ENCODE measurements around the gene SLCO3A1.

SLCO3A1 gene

DNA sequence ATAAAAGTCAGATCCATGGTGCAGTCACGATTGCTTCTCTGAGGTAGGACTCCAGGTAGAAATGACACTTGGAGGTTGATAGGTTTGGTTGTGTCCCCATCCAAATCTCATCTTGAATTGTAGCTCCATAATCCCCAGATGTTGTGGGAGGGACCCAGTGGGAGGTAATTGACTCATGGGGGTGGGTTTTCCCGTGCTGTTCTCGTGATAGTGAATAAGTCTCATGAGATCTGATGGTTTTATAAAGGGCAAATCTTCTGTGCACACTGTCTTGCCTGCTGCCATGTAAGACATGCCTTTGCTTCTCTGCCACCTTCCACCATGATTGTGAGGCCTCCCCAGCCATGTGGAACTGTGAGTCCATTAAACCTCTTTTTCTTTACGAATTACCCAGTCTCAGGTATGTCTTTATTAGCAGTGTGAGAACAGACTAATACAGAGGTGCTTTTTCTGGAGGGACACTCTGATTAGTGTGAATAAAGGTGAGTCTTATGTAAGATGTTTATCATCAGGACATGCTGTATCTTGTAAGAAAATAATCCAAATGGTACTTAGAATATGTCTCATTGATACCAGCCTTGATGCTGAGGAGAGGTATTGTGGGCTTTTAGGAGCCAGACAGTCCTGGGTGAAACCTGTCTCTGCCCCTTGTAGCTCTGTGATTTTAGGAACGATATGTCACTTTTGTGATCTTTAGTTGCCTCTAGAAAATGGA, 43.0 kb downstream of the SLCO3A1 start:
- Histone ChIP-seq H3K4me1 (ENCODE audit: insufficient read depth, low read length) (peaks cover 9% of the 10 kb centered on the region), H3K9ac (ENCODE audit: low read depth, low read length) (no peak overlapping the region), H3K27ac (ENCODE audit: low read length) (no peak overlapping the region), H3K4me3 (ENCODE audit: low read length) (no peak overlapping the region), H3K9me3 (ENCODE audit: insufficient read depth, low read depth, low read length) (no peaks in the 10 kb centered on the region; the same call in 1 of the 2 replicates), H3K27me3 (ENCODE audit: insufficient read depth, low read length) (no peaks in the 10 kb centered on the region), H3K36me3 (ENCODE audit: insufficient read depth, low read depth, low read length) (no peaks in the 10 kb centered on the region)

DNA sequence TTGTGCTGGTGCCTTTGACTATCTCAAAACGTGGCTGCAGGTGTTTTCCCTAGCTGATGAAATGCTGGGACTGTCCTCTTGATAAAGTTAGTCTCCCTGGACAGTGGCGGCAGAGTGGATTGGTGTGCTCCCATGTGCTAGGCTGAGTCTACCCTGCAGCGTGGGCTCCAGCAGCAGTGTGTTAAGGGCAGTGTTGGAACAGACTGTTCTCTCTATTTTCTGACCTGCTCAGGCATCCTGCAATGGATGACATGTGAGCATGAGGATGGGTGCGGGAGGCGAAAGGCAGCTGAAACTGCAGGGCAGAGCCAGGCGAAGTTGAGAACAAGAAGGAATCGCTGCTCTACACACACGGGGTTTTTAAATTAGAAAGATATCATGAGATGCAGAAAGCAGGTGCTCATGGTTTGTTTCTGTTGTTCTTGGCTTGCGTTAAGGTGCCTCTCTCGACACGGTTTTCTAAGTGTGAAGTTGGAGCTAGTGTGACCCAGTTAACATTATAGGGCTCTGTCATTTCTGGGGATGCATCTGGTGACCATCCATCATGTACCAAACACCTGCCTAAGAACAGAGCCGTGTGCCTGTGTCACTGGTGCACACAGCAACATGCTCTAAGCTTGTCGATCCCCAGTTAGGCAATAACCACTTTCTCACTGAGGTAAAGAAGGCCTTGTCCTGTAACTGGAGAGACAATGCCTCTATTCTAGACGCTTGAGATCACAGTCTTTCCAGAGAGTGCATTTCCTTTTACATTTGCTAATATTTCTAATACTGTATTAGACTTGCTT, 44.3 kb downstream of the SLCO3A1 start:
- H3K4me3 ChIP-seq (ENCODE audit: low read length): no peak overlapping the region
- H3K27me3 ChIP-seq (ENCODE audit: insufficient read depth, low read length): no peaks in the 10 kb centered on the region
- H3K4me1 ChIP-seq (ENCODE audit: insufficient read depth, low read length): peaks cover 20% of the 10 kb centered on the region
- no peak overlapping the region for H3K9ac ChIP-seq (ENCODE audit: low read depth, low read length)
- no peaks in the 10 kb centered on the region; the same call in 1 of the 2 replicates for H3K9me3 ChIP-seq (ENCODE audit: insufficient read depth, low read depth, low read length)
- no peaks in the 10 kb centered on the region for H3K36me3 ChIP-seq (ENCODE audit: insufficient read depth, low read depth, low read length)
- no peak overlapping the region for H3K27ac ChIP-seq (ENCODE audit: low read length)

DNA sequence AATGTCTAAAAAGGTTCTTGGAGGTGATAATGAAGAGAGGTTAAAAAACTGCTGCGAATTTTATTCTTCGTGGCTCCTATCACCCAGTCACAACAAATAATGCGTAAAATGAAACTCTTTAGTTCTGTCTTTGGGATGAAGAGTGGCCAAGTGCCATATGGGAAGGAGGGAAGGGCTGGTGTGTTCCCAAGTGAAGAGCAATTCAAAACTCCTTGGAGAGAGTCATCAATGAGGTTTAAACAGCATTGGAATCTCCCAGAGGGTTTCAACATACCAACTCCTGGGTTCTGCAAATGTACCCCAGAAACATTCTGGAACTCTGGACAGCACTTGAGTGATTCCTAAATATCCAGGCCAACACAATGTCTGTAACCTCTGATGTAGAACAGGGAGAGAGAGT, 45.3 kb downstream of the SLCO3A1 start:
- H3K27me3 ChIP-seq (ENCODE audit: insufficient read depth, low read length): no peaks in the 10 kb centered on the region
- no peak overlapping the region for H3K27ac ChIP-seq (ENCODE audit: low read length)
- H3K9ac ChIP-seq (ENCODE audit: low read depth, low read length): no peak overlapping the region
- H3K36me3 ChIP-seq (ENCODE audit: insufficient read depth, low read depth, low read length): no peaks in the 10 kb centered on the region
- peaks cover 20% of the 10 kb centered on the region for H3K4me1 ChIP-seq (ENCODE audit: insufficient read depth, low read length)
- no peak overlapping the region for H3K4me3 ChIP-seq (ENCODE audit: low read length)
- H3K9me3 ChIP-seq (ENCODE audit: insufficient read depth, low read depth, low read length): no peaks in the 10 kb centered on the region; the same call in 1 of the 2 replicates

DNA sequence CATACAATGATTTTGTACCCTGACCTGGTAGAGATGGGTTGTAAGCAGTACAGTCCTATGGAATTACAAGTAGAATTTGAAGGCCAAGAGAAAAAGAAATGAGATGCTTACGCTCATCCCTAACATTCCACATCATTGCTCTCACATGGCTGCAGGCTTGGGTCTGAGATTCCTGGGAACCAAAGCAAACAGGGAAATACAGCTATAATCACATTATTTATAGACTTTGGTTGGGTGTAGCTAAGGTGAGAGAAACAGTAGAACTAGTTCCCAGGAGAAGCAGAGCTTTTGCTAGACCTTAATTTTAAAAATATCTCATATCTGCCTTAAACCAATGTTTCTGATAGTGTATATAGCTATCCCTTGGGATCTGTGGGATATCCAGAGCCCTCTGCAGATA, 51.4 kb downstream of the SLCO3A1 start:
- Histone ChIP-seq H3K27me3 (ENCODE audit: insufficient read depth, low read length) (no peaks in the 10 kb centered on the region), H3K4me1 (ENCODE audit: insufficient read depth, low read length) (peaks cover 12% of the 10 kb centered on the region; the same call in 1 of the 2 replicates), H3K9ac (ENCODE audit: low read depth, low read length) (no peak overlapping the region), H3K36me3 (ENCODE audit: insufficient read depth, low read depth, low read length) (no peaks in the 10 kb centered on the region), H3K27ac (ENCODE audit: low read length) (no peak overlapping the region), H3K9me3 (ENCODE audit: insufficient read depth, low read depth, low read length) (no peaks in the 10 kb centered on the region), H3K4me3 (ENCODE audit: low read length) (no peak overlapping the region)

DNA sequence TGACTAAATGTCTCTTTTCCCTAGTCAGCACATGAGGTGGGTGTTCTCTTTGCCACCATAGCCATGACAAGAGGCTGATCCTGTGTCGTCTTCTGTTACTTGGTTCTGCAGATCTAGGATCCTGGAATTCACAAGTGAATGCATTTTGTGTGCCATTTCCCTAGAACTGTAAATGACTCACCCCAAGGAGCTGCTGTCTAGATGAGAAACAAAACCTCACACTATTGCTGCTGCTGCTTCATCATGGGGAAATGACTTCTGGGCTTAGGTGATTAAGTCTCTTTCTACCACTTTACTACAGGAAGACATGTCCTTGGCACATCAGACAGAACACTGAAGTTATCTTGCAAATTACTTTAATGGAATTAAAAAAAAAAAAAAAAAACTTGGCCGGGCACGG, 54.9 kb downstream of the SLCO3A1 start:
- H3K9me3 ChIP-seq (ENCODE audit: insufficient read depth, low read depth, low read length): no peaks in the 10 kb centered on the region
- H3K4me1 ChIP-seq (ENCODE audit: insufficient read depth, low read length): no peaks in the 10 kb centered on the region
- no peaks in the 10 kb centered on the region for H3K27me3 ChIP-seq (ENCODE audit: insufficient read depth, low read length)
- no peak overlapping the region for H3K9ac ChIP-seq (ENCODE audit: low read depth, low read length)
- no peak overlapping the region for H3K27ac ChIP-seq (ENCODE audit: low read length)
- H3K4me3 ChIP-seq (ENCODE audit: low read length): no peak overlapping the region
- H3K36me3 ChIP-seq (ENCODE audit: insufficient read depth, low read depth, low read length): no peaks in the 10 kb centered on the region

DNA sequence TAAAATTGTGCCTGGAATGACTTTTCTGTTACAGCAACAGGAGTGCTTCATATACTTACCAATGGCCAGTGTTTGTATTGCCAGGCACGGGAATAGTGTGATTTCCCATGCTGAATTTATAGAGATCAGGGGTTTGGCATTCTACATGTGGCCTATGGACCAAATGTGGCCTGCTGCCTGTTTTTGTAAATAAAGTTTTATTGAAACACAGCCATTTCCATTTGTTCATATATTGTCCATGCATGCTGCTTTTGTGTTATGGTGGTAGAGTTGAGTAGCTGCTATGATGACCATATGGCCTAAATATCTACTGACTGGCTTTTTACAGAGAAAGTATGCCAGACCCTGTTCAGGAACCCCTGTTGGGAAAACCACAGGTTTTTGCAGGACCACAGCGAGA, 55.6 kb downstream of the SLCO3A1 start:
- Histone ChIP-seq H3K4me1 (ENCODE audit: insufficient read depth, low read length) (no peaks in the 10 kb centered on the region), H3K27ac (ENCODE audit: low read length) (no peak overlapping the region), H3K9me3 (ENCODE audit: insufficient read depth, low read depth, low read length) (no peaks in the 10 kb centered on the region), H3K9ac (ENCODE audit: low read depth, low read length) (no peak overlapping the region), H3K4me3 (ENCODE audit: low read length) (no peak overlapping the region), H3K36me3 (ENCODE audit: insufficient read depth, low read depth, low read length) (no peaks in the 10 kb centered on the region), H3K27me3 (ENCODE audit: insufficient read depth, low read length) (no peaks in the 10 kb centered on the region)

DNA sequence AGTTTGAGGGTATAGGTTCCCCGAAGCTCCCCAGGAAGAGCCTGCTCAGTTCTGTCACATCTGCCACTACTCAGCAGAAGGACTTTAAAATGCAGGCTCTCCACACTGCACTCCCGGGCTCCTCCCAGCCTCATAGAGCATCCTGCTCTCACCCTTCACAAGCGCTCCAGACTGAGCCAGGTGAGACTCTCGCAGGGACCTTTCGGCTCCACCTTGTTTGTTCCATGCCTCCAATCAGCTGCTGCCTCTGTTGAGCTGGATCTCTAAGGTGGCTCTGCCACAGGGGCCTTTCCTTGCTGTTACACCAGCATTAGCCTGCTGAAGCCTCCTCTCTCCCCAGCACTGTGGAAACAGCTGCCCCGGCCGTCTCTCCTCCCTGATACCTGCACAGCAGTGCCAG, 56.1 kb downstream of the SLCO3A1 start:
- Histone ChIP-seq H3K9me3 (ENCODE audit: insufficient read depth, low read depth, low read length) (no peaks in the 10 kb centered on the region), H3K27ac (ENCODE audit: low read length) (no peak overlapping the region), H3K4me3 (ENCODE audit: low read length) (no peak overlapping the region), H3K27me3 (ENCODE audit: insufficient read depth, low read length) (no peaks in the 10 kb centered on the region), H3K4me1 (ENCODE audit: insufficient read depth, low read length) (no peaks in the 10 kb centered on the region), H3K9ac (ENCODE audit: low read depth, low read length) (no peak overlapping the region), H3K36me3 (ENCODE audit: insufficient read depth, low read depth, low read length) (no peaks in the 10 kb centered on the region)

DNA sequence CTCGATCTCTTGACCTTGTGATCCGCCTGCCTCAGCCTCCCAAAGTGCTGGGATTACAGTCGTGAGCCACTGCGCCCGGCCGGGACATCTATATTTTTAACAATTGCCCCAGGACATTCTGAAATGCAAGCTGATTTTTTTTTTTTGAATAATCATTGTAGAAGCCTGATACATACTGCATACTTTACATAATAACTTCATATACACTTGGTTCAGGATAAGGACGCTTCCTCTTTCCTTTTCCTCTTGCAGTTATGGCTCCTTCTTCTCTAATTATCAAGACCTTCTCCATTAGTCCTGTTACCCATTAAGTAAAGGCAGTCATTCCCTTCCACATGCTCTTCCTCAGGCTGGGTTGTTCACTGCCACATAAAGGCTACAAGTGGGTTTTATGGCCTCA, 58.3 kb downstream of the SLCO3A1 start:
- no peaks in the 10 kb centered on the region for H3K4me1 ChIP-seq (ENCODE audit: insufficient read depth, low read length)
- no peak overlapping the region for H3K9ac ChIP-seq (ENCODE audit: low read depth, low read length)
- H3K36me3 ChIP-seq (ENCODE audit: insufficient read depth, low read depth, low read length): no peaks in the 10 kb centered on the region
- H3K4me3 ChIP-seq (ENCODE audit: low read length): no peak overlapping the region
- H3K27ac ChIP-seq (ENCODE audit: low read length): no peak overlapping the region
- no peaks in the 10 kb centered on the region for H3K9me3 ChIP-seq (ENCODE audit: insufficient read depth, low read depth, low read length)
- no peaks in the 10 kb centered on the region for H3K27me3 ChIP-seq (ENCODE audit: insufficient read depth, low read length)

DNA sequence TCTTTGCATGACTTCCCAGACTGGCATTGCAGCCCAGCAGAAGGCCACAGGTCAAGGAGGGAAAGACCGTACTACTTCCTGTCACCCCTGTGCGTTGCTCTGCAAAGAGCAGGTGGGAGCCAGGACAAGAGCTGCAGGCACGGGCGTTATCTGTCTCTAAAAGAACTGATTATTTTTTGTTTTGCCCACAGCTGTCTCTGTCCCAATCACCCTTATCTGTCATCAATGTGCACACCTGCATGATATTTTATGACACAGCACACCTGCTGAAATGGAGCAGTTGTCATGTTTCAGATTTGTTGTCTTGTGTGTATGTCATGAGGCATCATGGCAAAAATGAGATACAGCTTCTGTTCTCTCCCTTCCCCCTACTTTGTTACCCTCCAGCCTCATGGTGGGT, 58.8 kb downstream of the SLCO3A1 start:
- Histone ChIP-seq H3K4me1 (ENCODE audit: insufficient read depth, low read length) (no peaks in the 10 kb centered on the region), H3K4me3 (ENCODE audit: low read length) (no peak overlapping the region), H3K9me3 (ENCODE audit: insufficient read depth, low read depth, low read length) (no peaks in the 10 kb centered on the region), H3K36me3 (ENCODE audit: insufficient read depth, low read depth, low read length) (no peaks in the 10 kb centered on the region), H3K9ac (ENCODE audit: low read depth, low read length) (no peak overlapping the region), H3K27me3 (ENCODE audit: insufficient read depth, low read length) (no peaks in the 10 kb centered on the region), H3K27ac (ENCODE audit: low read length) (no peak overlapping the region)

DNA sequence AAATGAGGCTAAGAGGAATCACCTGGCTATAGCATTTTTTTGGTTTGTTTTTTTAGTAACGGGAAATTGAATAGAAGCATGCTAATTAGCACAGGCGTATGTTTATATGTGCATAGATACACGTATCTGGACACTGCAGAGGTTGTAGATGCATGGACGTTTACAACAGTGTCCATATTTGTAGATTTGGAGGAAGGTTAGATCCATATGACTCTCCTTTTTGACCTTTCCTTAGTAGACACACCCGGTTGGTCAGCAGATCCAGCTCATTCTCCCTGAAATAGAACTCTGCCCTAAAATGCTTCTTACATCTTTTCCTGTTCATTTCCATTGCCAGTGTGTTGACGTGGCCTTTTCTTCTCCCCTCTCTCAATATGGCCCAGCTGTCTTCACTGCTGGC, 60.1 kb downstream of the SLCO3A1 start:
- Histone ChIP-seq H3K4me1 (ENCODE audit: insufficient read depth, low read length) (no peaks in the 10 kb centered on the region), H3K36me3 (ENCODE audit: insufficient read depth, low read depth, low read length) (no peaks in the 10 kb centered on the region), H3K9me3 (ENCODE audit: insufficient read depth, low read depth, low read length) (no peaks in the 10 kb centered on the region), H3K4me3 (ENCODE audit: low read length) (no peak overlapping the region), H3K27me3 (ENCODE audit: insufficient read depth, low read length) (no peaks in the 10 kb centered on the region), H3K9ac (ENCODE audit: low read depth, low read length) (no peak overlapping the region), H3K27ac (ENCODE audit: low read length) (no peak overlapping the region)

DNA sequence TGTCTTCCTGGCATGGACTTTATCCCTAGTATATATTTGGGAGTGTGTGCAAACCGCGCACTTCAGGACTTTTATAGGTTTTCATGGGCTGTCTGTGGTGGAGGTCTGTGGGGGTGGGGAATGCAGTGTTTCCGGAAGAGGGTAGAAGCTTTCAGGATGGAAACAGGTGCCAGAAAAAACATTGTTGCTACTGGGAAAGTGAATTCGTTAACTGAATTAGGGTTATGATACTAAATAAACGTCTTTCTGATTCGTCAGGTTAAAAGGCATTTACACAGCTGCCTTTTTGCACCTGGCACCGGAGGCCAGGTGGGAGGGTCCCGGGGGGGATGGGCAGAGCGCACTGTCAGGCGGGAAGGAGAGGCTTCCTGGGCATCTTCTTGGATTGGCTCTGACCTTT, 62.1 kb downstream of the SLCO3A1 start:
- Histone ChIP-seq H3K4me3 (ENCODE audit: low read length) (no peak overlapping the region), H3K27ac (ENCODE audit: low read length) (no peak overlapping the region), H3K4me1 (ENCODE audit: insufficient read depth, low read length) (no peaks in the 10 kb centered on the region), H3K27me3 (ENCODE audit: insufficient read depth, low read length) (no peaks in the 10 kb centered on the region), H3K9me3 (ENCODE audit: insufficient read depth, low read depth, low read length) (no peaks in the 10 kb centered on the region), H3K9ac (ENCODE audit: low read depth, low read length) (no peak overlapping the region), H3K36me3 (ENCODE audit: insufficient read depth, low read depth, low read length) (no peaks in the 10 kb centered on the region)

DNA sequence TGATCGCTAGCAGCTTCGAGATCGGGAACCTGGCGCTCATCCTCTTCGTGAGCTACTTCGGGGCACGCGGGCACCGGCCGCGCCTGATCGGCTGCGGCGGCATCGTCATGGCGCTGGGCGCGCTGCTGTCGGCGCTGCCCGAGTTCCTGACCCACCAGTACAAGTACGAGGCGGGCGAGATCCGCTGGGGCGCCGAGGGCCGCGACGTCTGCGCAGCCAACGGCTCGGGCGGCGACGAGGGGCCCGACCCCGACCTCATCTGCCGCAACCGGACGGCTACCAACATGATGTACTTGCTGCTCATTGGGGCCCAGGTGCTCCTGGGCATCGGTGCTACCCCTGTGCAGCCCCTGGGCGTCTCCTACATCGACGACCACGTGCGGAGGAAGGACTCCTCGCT, 62.5 kb downstream of the SLCO3A1 start:
- no peak overlapping the region for H3K27ac ChIP-seq (ENCODE audit: low read length)
- H3K27me3 ChIP-seq (ENCODE audit: insufficient read depth, low read length): no peaks in the 10 kb centered on the region
- no peak overlapping the region for H3K9ac ChIP-seq (ENCODE audit: low read depth, low read length)
- H3K9me3 ChIP-seq (ENCODE audit: insufficient read depth, low read depth, low read length): no peaks in the 10 kb centered on the region
- no peak overlapping the region for H3K4me3 ChIP-seq (ENCODE audit: low read length)
- H3K4me1 ChIP-seq (ENCODE audit: insufficient read depth, low read length): no peaks in the 10 kb centered on the region
- no peaks in the 10 kb centered on the region for H3K36me3 ChIP-seq (ENCODE audit: insufficient read depth, low read depth, low read length)

Data from iPS-20b (cell line).